ENCODE results near the gene C1D. TPM values are rescaled to one million over a fixed set of nuclear protein-coding genes. Genes with fewer than 3 reads are reported as not detected.

The C1D gene
- polyA plus RNA-seq, 1 donor from 2014 or later, result 53.0 TPM

- TF ChIP-seq POLR2AphosphoS5 (IDR thresholded peaks at IDR 0.05), result no peak
- TF ChIP-seq SMC3 (conservative IDR thresholded peaks at IDR 0.05; ENCODE audit: poor library complexity), result no peak
- Histone ChIP-seq H3K27ac (ENCODE audit: low read length) (no peak overlapping the region), H3K9me3 (ENCODE audit: low read length) (no peaks in the 10 kb centered on the region)
Measured at GRCh38 chr2:68089961-68090360, 27.2 kb upstream of the C1D start.

GRCh38 chr2:68088940-68089339 lies 26.1 kb upstream of the C1D start:
- Histone ChIP-seq H4K20me1 (ENCODE audit: insufficient read depth) (no peaks in the 10 kb centered on the region), H3K9me3 (ENCODE audit: low read length) (no peaks in the 10 kb centered on the region), H3K27me3 (ENCODE audit: insufficient read depth, low read depth, low read length) (no peaks in the 10 kb centered on the region), H3K27ac (ENCODE audit: low read length) (no peak overlapping the region), H3K9ac (ENCODE audit: low read length) (no peak overlapping the region), H3K4me2 (ENCODE audit: low read length) (no peak overlapping the region), H3K4me3 (ENCODE audit: low read length) (no peak overlapping the region), H3F3A (ENCODE audit: insufficient read depth, low read length, poor library complexity, severe bottlenecking) (no peaks in the 10 kb centered on the region), H3K36me3 (ENCODE audit: insufficient read depth, low read length) (no peaks in the 10 kb centered on the region), H3K79me2 (replicated peaks; ENCODE audit: insufficient read depth, low read length) (no peaks in the 10 kb centered on the region), H3K9me2 (ENCODE audit: insufficient read depth, low read length) (no peaks in the 10 kb centered on the region), H2AFZ (ENCODE audit: low read depth, low read length) (no peak overlapping the region)
- TF ChIP-seq RAD21 (conservative IDR thresholded peaks at IDR 0.05), result no peak
- no peak for TF ChIP-seq MXI1 (conservative IDR thresholded peaks at IDR 0.05; ENCODE audit: poor library complexity, severe bottlenecking)
- no peak for TF ChIP-seq CTCF (IDR thresholded peaks at IDR 0.05; ENCODE audit: poor library complexity, severe bottlenecking)
- no peak for TF ChIP-seq EZH2 (IDR thresholded peaks at IDR 0.05; ENCODE audit: borderline replicate concordance, insufficient read depth, low read length, poor library complexity, severe bottlenecking)
- no peak for TF ChIP-seq SMC3 (conservative IDR thresholded peaks at IDR 0.05; ENCODE audit: poor library complexity)
- TF ChIP-seq REST (IDR thresholded peaks at IDR 0.05; ENCODE audit: borderline replicate concordance), result no peak
- no peak for TF ChIP-seq TAF1 (IDR thresholded peaks at IDR 0.05; ENCODE audit: low read depth)
- no peak for TF ChIP-seq POLR2AphosphoS5 (IDR thresholded peaks at IDR 0.05)
- TF ChIP-seq EP300 (conservative IDR thresholded peaks at IDR 0.05; ENCODE audit: poor library complexity, severe bottlenecking), result no peak

More at GRCh38 chr2:68089961-68090360, 27.2 kb upstream of the C1D start:
- H3K9me2 ChIP-seq (ENCODE audit: insufficient read depth, low read length), result no peaks in the 10 kb centered on the region
- no peaks in the 10 kb centered on the region for H4K20me1 ChIP-seq (ENCODE audit: insufficient read depth)
- no peaks in the 10 kb centered on the region for H3F3A ChIP-seq (ENCODE audit: insufficient read depth, low read length, poor library complexity, severe bottlenecking)
- no peaks in the 10 kb centered on the region for H3K79me2 ChIP-seq (replicated peaks; ENCODE audit: insufficient read depth, low read length)
- H2AFZ ChIP-seq (ENCODE audit: low read depth, low read length), result no peak overlapping the region
- H3K4me2 ChIP-seq (ENCODE audit: low read length), result no peak overlapping the region
- H3K36me3 ChIP-seq (ENCODE audit: insufficient read depth, low read length), result no peaks in the 10 kb centered on the region
- H3K9ac ChIP-seq (ENCODE audit: low read length), result no peak overlapping the region
- no peaks in the 10 kb centered on the region for H3K27me3 ChIP-seq (ENCODE audit: insufficient read depth, low read depth, low read length)
- no peak overlapping the region for H3K4me3 ChIP-seq (ENCODE audit: low read length)

GRCh38 chr2:68086166-68086565 lies 23.4 kb upstream of the C1D start:
- H3K9me3 ChIP-seq (ENCODE audit: low read length), result no peaks in the 10 kb centered on the region
- no peak overlapping the region for H3K27ac ChIP-seq (ENCODE audit: low read length)
- H3K36me3 ChIP-seq (ENCODE audit: insufficient read depth, low read length), result no peaks in the 10 kb centered on the region
- no peaks in the 10 kb centered on the region for H3F3A ChIP-seq (ENCODE audit: insufficient read depth, low read length, poor library complexity, severe bottlenecking)
- H3K4me3 ChIP-seq (ENCODE audit: low read length), result no peak overlapping the region
- H3K9ac ChIP-seq (ENCODE audit: low read length), result no peak overlapping the region
- H3K79me2 ChIP-seq (replicated peaks; ENCODE audit: insufficient read depth, low read length), result no peaks in the 10 kb centered on the region
- H2AFZ ChIP-seq (ENCODE audit: low read depth, low read length), result no peak overlapping the region
- H3K4me2 ChIP-seq (ENCODE audit: low read length), result no peak overlapping the region
- no peaks in the 10 kb centered on the region for H3K9me2 ChIP-seq (ENCODE audit: insufficient read depth, low read length)
- no peaks in the 10 kb centered on the region for H3K27me3 ChIP-seq (ENCODE audit: insufficient read depth, low read depth, low read length)
- H4K20me1 ChIP-seq (ENCODE audit: insufficient read depth), result no peaks in the 10 kb centered on the region
- no peak for TF ChIP-seq EP300 (conservative IDR thresholded peaks at IDR 0.05; ENCODE audit: poor library complexity, severe bottlenecking)
- TF ChIP-seq SMC3 (conservative IDR thresholded peaks at IDR 0.05; ENCODE audit: poor library complexity), result no peak
- TF ChIP-seq REST (IDR thresholded peaks at IDR 0.05; ENCODE audit: borderline replicate concordance), result no peak
- no peak for TF ChIP-seq MXI1 (conservative IDR thresholded peaks at IDR 0.05; ENCODE audit: poor library complexity, severe bottlenecking)
- TF ChIP-seq EZH2 (IDR thresholded peaks at IDR 0.05; ENCODE audit: borderline replicate concordance, insufficient read depth, low read length, poor library complexity, severe bottlenecking), result no peak
- no peak for TF ChIP-seq CTCF (IDR thresholded peaks at IDR 0.05; ENCODE audit: poor library complexity, severe bottlenecking)
- TF ChIP-seq POLR2AphosphoS5 (IDR thresholded peaks at IDR 0.05), result no peak

Data from neural cell (in vitro differentiated cells).